HG02798 (cell line): ENCODE data around the gene ZNF106.

Experiments used
- ATAC-seq: cut with Tn5 transposase; IDR thresholded peaks from one replicate; pipeline ENCODE4 v1.9.1; 2021; ENCODE audit warnings: mild to moderate bottlenecking; ENCODE audit not compliant: unreplicated experiment, poor library complexity

ZNF106 gene

DNA sequence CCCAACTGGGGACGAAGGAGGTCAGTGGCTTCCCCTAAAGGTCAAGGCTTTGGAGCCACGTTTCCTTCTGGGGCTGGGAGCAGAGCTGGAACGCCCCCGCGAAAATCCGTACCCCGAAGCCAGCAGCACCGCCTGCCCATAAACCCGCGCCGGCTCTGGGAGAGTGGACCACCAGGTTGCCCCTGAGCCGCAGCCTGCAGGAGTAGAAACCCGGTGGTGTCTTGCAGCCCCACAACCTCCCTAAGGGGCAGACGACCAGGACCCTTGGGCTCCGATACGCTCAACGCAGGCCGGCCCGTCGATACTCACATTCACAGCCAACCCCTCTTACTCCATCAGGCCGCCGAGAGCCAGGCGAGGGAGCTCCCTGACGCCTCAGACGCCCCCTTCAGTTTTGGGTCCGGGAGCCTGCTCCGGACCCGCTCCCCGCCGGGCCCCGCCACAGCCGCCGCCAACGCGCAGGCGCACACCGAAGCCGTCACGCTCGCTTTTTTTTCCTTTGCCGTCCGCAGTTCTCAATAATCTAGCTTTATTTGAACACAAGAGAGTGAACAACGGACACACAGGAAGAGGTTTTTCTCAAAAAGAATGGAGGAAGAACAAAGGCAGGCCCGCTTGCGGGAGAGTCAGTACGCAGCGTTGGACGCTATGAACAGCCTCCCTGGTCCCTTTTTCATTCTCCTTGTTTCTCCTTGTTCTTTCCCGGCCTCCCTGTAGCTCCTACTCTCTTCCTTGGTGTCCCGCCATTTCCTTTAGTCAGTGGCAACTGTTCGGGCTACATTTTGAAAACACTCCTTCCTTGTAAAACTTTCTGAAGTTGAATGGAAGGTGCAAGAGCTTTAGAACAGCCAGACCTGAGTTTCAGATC is at the start of gene ZNF106:
Gene ZNF106, minus strand, starts transcription at position 471 of the 868 bp plus-strand sequence. CDS start 18,852 bp downstream, outside the sequence.
- peak; percentile 69 for ATAC-seq

DNA sequence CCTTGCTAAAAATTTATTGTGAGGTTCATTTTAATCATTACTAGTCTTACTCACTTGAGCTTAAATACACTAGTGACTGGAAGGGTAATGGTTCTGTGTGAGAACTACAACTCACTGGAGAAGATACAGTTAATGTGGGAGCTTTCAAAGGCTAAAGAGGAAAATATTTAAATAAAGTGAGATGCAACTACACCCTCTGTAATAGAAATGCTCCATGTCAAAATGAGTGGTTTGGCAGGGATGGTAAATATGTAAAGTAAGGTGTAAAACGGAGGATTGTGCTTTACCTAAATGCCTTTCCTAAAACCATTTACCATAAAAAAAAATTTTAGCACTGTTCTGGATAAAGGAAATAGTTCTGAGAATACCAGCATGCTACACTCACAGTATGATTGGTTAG is 42.3 kb upstream of the ZNF106 start:
- no peak for ATAC-seq

DNA sequence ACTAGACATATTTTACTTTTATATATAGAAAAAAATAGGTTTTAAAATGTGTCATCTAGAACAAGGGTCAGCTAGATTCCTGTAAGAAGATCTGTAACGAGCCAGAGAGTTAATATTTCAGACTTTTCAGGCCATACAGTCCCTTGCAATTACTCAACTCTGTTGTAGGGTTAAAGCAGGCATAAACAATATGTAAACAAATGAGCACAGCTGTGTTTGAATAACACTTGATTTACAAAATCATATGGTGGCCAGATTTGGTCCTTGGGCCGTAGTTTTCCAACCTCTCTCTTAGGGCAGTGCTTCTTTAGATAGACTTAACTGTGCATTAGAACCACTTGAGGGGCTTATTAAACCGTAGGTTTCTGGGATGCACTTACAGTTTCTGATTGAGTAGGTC is 38.0 kb upstream of the ZNF106 start:
- no peak for ATAC-seq

DNA sequence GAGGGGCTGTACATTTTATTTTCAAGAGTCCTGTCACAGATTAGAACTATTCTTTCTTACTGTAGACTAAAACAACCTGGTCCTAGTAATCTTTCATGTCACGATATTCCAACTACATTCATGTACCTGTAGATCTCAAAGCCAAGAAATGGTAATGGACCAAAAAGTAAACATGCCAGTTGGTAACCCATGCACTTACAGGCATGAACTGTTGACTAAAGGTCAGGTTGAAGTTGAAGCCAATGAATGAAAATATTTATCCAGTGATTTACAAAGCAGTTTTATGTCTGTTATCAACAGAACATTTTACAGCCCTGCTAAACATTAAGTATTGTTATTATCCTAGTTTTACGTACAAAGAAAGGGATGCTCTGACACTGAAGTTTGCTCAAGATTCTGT is 32.4 kb upstream of the ZNF106 start:
- no peak for ATAC-seq

DNA sequence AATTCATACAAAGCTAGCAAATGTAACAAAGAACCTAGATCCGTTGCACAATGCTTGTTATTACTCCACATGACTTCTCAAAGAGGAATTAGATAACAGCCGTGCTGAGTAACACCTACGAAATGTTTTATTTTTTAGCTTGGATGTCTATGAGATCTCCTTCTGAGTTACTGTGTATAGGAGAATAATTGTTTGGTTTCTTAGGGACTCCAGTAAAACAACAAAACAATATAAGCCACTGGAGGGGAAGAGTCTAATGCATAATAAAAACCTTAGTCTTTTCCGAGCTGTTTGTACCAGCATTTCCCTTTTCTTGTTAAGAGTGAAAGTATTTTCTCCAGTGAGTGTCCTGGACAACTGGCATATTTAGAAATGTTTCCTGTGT is 20.1 kb upstream of the ZNF106 start:
- ATAC-seq = no peak

DNA sequence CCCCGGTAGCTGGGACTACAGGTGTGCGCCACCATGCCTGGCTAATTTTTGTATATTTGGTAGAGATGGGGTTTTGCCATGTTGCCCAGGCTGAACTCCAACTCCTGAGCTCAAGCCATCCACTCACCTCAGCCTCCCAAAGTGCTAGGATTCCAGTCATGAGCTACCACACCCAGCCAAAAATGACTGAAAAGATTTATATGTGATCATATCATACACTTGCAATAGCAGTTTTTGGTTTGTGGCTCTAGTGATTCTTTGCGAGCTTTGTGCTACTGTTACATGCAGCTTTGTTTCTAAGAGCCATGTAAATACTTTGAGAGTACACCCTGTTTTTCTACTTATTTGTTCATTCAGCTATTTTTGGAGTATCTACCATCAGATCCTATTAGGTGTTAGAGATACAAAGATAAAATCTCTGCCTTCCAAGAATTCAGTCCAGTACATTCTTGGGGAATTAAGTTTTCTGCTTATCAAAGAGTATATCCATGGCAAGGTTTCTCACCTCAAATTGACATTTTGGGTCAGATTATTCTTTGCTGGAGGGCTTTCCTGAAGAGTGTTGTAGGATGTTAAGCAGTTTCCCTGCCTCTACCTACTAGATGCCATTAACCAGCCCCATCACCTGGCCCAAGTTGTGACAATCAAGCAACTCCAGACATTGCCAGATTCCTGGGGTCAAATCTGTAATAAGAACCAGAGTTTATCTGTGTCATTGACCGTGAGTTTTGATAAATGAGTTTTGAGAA is 19.5 kb upstream of the ZNF106 start:
- ATAC-seq = no peak

DNA sequence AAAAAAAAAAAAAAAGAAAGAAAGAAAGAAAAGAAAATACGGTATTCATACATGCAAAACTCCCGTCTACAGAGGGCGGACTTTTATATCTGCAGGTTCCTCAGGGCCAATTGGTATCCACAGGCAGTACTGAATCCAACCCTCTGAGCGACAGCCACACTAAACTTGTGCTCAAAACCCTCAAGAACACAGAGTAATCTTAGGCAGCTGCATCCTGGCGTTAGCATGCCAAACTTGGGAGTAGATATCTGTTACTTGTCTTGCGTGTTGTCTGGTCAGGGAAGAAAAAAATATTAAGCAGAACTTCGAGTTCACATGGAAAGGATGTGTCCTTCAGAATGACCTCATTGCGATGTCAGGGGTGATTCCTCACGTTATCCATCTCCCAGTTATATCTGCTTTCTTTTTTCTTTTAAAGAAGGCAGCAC is 17.3 kb upstream of the ZNF106 start:
- ATAC-seq = no peak

DNA sequence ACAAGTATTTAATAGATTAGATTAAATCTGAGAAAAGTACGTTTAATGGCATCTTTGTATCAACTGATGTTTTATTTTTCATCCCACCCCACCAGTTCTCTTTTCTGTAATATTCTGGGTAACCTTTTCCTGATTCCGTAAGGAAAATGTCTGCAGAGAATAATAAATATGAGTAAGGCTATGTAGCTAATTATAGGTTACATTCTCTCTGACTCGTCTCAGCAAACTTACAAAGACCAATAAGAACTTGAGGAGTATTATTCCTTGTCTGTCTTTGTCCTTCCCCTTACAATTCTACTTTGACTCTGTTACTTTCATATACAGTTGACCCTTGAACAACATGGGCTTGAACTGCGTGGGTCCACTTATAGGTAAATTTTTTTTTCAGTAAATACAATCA is 16.6 kb upstream of the ZNF106 start:
- ATAC-seq = no peak

DNA sequence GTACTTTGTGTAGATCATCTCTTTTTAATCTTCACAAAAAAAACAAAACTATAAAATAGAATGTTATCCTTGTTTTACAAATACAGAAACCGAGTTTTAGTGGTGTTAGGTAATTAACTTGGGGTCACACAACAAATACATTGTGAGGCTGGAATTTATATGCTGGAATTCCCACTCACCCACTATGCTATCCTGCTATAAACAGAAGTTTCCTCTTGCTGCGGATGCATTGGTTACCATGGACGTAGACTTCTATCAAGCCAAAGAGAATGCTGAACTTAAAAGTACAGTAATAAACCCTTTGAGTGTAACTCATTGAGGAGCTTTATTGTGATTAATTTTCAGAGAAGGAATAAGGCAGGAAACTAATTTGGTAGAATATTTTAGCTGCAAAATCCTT is 13.7 kb upstream of the ZNF106 start:
- ATAC-seq = no peak

DNA sequence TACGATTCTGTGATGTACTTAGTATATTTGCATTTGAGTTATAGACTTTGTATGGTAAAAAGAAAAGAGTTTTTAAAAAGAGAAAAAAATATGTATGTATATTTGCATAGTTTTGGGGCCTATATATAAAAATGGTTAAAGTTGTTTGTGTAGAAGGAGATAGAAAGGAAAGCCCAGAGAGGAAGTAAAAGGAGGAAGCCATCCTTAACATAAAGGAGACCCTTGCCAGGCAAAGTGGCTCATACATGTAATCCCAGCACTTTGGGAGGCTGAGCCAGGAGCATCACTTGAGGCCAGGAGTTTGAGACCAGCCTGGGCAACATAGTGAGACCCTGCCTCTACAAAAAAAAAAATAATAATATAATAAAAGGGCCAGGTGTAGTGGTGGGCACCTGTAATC is 12.9 kb upstream of the ZNF106 start:
- no peak for ATAC-seq

DNA sequence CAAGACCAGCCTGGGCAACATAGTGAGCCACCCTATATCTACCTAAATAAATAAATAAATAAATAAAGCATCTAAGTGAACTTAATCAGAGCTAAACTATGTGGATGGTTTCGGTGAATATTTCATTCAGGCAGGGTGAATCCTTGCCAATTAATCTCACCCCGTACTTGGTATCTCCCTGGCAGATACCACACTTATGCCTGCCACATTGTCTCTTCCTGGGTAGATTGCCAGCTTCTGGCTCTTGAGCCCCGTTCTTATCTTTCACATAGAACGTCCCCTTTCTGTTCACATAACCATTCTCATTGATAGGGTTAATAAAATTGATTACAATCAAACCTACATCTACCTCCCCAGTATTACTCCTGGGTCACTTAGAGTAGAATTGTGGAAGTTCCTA is 11.5 kb upstream of the ZNF106 start:
- ATAC-seq = no peak

DNA sequence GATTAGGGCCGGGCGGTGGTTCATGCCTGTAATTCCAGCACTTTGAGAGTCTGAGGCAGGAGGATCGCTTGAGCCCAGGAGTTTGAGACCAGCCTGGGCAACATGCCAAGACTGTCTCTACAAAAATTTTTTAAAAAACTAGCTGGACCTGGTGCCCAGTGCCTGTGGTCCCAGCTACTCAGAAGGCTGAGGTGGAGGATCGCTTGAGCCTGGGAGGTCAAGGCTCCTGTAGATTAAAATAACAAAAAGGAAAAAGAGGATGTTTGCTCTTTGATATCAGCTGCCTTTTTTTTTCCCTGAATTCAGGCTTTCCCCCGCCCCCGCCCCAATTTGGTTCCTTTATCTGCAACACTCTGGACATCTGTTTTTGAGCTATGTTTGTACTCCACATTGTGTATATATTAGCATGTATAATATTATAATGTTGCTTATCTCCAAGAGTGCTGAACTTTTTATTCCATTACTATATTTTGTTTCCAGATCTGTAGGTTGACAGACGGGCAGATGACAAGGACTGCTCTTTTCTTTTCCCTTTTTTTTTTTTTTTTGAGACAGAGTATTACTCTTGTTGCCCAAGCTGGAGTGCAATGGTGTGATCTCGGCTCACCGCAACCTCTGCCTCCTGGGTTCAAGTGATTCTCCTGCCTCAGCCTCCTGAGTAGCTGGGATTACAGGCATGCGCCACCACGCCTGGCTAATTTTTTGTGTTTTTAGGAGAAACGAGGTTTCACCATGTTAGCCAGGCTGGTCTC is 9.1 kb upstream of the ZNF106 start:
- no peak for ATAC-seq

DNA sequence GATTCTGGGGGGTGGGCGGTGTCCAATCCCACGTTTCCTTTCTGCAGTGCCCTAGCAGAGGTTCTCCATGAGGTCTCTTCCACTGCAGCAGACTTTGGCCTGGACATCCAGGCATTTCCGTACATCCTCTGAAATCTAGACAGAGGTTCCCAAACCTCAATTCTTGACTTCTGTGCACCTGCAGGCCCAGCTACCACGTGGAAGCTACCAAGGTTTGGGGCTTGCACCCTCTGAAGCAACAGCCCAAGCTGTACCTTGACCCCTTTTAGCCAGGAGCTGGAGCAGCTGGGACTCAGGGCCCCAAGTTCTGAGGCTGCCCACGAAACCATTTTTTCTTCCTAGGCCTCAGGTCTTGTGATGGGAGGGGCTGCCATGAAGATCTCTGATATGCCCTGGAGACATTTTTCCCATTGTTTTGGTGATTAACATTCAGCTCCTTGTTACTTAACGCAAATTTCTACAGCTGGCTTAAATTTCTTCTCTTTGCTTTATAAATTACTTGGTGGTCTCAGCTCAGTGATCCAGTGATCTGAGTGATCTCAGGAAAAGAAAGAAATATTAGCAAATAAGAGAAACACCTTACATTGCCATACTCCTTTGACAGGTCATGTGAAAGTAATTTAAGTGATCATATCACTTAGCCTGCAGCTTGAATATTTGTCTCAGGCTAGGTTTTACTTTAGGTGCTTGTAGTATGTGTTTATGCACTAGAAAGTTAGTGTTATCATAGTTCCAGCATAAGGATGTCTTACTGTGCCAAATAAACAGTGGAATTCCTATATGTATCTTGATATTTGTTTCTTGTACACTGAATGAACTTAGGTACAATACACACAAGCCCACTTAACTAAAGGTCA is 7.5 kb upstream of the ZNF106 start:
- no peak for ATAC-seq

DNA sequence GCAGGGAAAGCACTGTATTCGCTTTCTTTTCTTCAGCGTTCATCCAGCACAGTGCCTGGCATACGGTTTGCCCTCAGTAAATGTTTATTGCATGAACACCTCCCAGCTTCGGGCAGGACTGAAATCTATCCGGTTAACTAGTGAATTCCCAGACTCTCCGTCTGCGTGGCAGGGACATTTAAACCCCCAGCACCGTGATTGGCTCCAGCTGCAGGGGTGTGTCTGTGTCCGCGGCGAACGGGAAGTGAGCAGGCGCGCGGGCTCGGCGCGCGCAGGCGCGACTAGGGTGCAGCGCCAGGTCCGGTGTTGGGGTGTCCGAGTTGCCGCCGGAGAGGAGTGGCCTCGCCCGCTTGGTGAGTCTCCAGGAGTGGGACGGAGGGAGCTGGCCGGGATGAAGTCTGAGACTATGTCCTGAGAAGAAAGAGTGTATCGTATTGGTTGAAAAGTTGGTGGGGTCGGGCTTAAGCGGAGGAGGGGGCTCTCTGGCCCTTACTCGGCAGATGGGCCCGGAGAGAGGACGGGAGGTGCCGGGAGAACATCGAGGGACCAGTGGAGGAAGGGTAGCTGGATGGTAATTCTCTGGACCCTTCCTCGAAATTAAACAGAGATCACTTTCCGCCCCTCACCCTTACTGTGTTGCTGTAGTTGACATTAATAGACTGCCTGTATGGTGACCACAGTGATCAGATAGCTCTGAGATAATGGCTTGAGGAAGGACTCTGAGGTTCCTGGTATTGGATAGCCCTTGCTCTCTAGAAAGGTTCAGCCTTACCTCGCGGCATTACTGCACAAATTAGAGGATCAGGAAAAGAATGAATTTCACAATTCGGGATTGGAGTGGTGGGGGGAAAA is 4.6 kb upstream of the ZNF106 start, which contains the start of gene SNAP23:
Gene SNAP23, plus strand, starts transcription at position 274 of the 852 bp plus-strand sequence. CDS start 16,213 bp downstream, outside the sequence.
- ATAC-seq = peak; percentile 88

DNA sequence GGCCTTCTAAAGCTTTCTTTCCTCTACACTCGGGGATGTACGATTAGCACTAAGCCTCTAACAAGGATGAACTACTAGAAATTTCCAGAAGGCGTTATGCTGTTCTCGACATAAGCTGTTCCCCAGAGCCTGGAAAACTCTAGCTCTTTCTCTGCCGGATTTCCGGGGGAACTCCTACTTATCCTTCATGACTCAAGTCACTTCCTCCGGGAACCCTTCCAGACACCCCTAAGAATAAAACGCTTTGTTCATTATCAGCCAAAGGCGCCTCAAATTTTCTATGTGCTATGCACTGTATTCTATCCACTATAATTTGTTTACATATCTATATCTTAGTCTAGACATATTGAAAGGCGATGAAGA is 4.0 kb upstream of the ZNF106 start:
- no peak for ATAC-seq

DNA sequence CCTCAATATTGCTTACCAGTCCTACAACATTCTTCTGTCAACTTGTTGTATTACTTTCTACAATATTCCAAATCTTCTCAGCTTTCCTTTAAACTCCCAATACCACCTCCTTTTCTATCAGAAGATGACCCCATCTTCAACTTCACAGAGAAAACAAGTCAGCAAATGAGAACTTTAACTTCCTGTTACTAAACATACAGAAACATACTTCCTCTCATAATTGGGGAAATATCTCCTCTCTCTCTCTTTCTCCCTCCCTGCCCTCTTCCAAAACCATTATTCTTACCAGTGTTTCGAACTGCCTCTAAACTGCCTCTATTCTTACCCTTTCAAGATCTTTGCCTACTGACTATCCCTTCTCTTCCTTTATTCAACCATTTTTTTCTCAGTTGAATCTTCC is 2.7 kb upstream of the ZNF106 start:
- no peak for ATAC-seq

DNA sequence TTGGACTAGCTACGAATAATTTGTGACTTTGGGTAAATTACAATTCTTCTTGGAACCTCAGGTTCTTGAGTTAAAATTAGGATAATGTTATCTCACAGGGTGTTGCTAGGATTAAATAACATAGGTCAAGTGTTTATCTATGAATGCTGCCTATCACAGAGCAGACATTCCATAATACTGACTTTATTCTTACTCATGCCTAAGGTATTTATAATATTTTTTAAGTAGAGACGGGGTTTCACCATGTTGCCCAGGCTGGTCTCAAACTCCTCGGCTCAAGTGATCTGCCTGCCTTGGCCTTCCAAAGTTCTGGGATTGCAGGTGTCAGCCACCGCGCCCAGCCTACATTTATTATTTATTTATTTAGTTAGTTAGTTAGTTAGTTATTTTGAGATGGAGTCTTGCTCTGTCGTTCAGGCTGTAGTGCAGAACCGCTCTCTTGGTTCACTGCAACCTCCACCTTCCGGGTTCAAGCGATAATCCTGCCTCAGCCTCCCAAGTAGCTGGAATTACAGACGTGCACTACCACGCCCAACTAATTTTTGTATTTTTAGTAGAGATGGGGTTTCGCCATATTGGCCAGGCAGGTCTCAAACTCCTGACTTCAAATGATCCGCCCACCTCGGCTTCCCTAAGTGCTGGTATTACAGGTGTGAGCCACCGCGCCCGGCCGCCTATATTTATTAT is 741 bp upstream of the ZNF106 start:
- no peak for ATAC-seq

DNA sequence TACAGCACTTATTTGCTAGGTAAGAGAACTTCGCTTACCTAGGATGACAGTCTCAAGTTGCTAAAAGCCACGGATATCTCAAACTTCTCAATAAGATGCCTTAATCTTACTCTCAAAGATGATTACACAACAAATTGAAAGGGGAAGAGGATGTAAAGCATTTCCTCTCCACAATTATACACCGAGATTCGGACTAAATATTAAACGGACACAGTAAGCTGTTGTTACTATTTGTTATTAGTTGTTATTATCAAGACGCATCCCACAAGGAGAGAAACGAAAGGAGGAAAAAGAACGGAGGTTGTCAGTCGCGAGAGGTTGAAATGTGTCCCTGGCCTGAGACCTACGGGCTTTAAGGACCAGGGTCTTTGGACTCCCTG is 660 bp downstream of the ZNF106 start:
- no peak for ATAC-seq

DNA sequence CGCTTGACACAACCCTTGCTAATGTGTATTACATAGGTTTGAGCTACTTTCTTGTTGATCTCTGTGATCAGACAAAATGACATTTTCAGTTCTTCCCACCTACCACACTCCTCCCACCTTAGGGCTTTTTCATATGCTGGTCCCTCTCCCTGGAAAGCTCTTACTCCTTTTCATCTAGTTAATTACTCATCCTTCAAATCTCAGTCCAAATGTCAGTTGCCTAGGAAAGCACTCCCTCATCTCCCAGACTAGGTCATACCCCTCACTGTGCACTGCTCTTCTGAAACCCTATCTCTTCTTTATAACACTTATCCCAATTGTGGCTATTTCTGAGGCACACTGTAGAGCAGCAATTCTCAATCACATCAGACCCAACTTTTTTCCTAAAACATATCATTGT is 7.3 kb downstream of the ZNF106 start:
- no peak for ATAC-seq
